Smooth muscle cell (in vitro differentiated cells): ENCODE data around the gene IGIP. TPM values are rescaled to one million over a fixed set of nuclear protein-coding genes. Genes with fewer than 3 reads are reported as not detected.

ENCODE experiments used
- DNase-seq: peaks from one replicate; lab custom pipeline; 2025; ENCODE audit not compliant: unreplicated experiment; lab: John Stamatoyannopoulos, UW
- H2AFZ ChIP-seq: fragments of 200-600 bp; sonication (generic); 2 replicates; pipeline ENCODE4 v1.6.0; 2016; ENCODE audit warnings: antibody characterized with exemption, low read depth, mild to moderate bottlenecking
- H3F3A ChIP-seq: fragments of 200-600 bp; sonication (generic); 2 replicates; pipeline ENCODE4 v1.6.0; 2017; ENCODE audit warnings: antibody characterized with exemption, low read depth
- H3K27ac ChIP-seq: fragments of 200-600 bp; sonication (generic); 2 replicates; pipeline ENCODE4 v1.5.1; 2016; ENCODE audit warnings: low read depth, mild to moderate bottlenecking
- H3K27me3 ChIP-seq: fragments of 200-600 bp; sonication (generic); 2 replicates; pipeline ENCODE4 v1.6.1; 2016; ENCODE audit warnings: low read depth, mild to moderate bottlenecking
- H3K36me3 ChIP-seq: fragments of 200-600 bp; sonication (generic); 2 replicates; pipeline ENCODE4 v1.5.1; 2016; ENCODE audit warnings: low read depth
- H3K4me1 ChIP-seq: fragments of 200-600 bp; sonication (generic); 2 replicates; pipeline ENCODE4 v1.5.1; 2016; ENCODE audit warnings: low read depth
- H3K4me2 ChIP-seq: fragments of 200-600 bp; sonication (generic); 2 replicates; pipeline ENCODE4 v1.6.0; 2016; ENCODE audit warnings: mild to moderate bottlenecking
- H3K4me3 ChIP-seq: fragments of 200-600 bp; sonication (generic); 2 replicates; pipeline ENCODE4 v1.5.1; 2016; ENCODE audit warnings: mild to moderate bottlenecking
- H3K79me2 ChIP-seq: fragments of 200-600 bp; sonication (generic); 2 replicates; pipeline ENCODE4 v1.6.0; 2016; ENCODE audit warnings: low read depth, mild to moderate bottlenecking
- H3K9ac ChIP-seq: fragments of 200-600 bp; sonication (generic); 2 replicates; pipeline ENCODE4 v1.6.0; 2016; ENCODE audit warnings: low read depth
- H3K9me3 ChIP-seq: fragments of 200-600 bp; sonication (generic); replicated peaks from 2 replicates; pipeline ENCODE4 v1.5.1; 2016; ENCODE audit warnings: low read depth
- H4K20me1 ChIP-seq: fragments of 200-600 bp; sonication (generic); 2 replicates; pipeline ENCODE4 v1.6.0; 2016; ENCODE audit warnings: low read depth
- WGBS: methylation state at CpG from one replicate; pipeline ENCODE4 v1.1.7; 2016; ENCODE audit warnings: low lambda C conversion rate; 5-methylcytosine and 5-hydroxymethylcytosine counted together
- polyA plus RNA-seq: library from polyadenylated mRNA; unstranded; fragments of >200 nt; fragmentation: Nextera tagmentation; extraction: Ambion mirVana; gene quantifications from 2 replicates; pipeline ENCODE4 v1.2.1, GENCODE V29; 2016
- total RNA-seq: library from RNA; depleted of rRNA; stranded (reverse); fragments of >200 nt; gene quantifications from 2 replicates; pipeline ENCODE4 v1.2.3, GENCODE V29; 2014
- TF ChIP-seq, protein P1 (sequence below): fragments of 200-600 bp; sonication (generic); IDR thresholded peaks from 2 replicates; pipeline ENCODE4 v1.5.1; 2017; ENCODE audit warnings: borderline replicate concordance, mild to moderate bottlenecking, antibody characterized with exemption; ENCODE audit not compliant: insufficient read depth, poor library complexity, severe bottlenecking

IGIP gene
- total and polyA plus RNA-seq, 2 experiments from 2014 or later: 0.72 to 4.3 TPM

- Histone ChIP-seq H3K4me1 (no peaks in the 10 kb centered on the region), H3K27ac (no peak overlapping the region), H3K4me3 (no peak overlapping the region), H3K79me2 (no peaks in the 10 kb centered on the region), H2AFZ (no peak overlapping the region), H3K27me3 (no peaks in the 10 kb centered on the region), H3K9me3 (no peaks in the 10 kb centered on the region), H4K20me1 (peaks cover 61% of the 10 kb centered on the region), H3K4me2 (no peak overlapping the region), H3F3A (no peaks in the 10 kb centered on the region), H3K9ac (no peak overlapping the region), H3K36me3 (no peaks in the 10 kb centered on the region)
- TF ChIP-seq, protein P1, sequence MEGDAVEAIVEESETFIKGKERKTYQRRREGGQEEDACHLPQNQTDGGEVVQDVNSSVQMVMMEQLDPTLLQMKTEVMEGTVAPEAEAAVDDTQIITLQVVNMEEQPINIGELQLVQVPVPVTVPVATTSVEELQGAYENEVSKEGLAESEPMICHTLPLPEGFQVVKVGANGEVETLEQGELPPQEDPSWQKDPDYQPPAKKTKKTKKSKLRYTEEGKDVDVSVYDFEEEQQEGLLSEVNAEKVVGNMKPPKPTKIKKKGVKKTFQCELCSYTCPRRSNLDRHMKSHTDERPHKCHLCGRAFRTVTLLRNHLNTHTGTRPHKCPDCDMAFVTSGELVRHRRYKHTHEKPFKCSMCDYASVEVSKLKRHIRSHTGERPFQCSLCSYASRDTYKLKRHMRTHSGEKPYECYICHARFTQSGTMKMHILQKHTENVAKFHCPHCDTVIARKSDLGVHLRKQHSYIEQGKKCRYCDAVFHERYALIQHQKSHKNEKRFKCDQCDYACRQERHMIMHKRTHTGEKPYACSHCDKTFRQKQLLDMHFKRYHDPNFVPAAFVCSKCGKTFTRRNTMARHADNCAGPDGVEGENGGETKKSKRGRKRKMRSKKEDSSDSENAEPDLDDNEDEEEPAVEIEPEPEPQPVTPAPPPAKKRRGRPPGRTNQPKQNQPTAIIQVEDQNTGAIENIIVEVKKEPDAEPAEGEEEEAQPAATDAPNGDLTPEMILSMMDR: no peak
- 72% methylated on average over 5 of the region's 5 CpGs for WGBS
- no peak for DNase-seq
These were observed 5.4 kb downstream of the IGIP start for GRCh38 chr5:140130949-140131733.

DNA sequence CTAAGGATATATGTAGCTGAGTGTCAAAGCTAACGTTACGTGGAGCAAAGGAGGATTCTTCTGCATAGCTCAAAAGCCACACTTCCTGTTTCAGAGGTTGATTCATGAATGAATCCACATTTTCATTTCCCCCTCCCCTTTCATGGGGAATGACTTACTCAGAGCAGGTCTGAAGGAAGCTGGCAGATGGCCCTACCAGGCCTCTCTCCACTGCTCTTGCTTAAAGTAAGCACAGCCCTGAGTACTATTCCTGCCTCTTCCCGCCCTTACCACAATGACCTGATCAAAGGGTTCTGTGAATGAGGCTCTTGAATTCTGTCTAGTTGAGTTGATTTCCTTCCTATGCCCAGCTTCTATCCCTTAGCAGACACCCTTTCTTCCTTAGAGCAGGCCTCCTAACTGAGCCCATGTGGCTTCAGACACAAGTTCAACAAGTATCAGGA is 6.3 kb downstream of the IGIP start:
- Histone ChIP-seq H2AFZ (no peak overlapping the region), H3K36me3 (no peaks in the 10 kb centered on the region), H3F3A (no peaks in the 10 kb centered on the region), H3K4me3 (no peak overlapping the region), H3K9me3 (no peaks in the 10 kb centered on the region), H3K27me3 (no peaks in the 10 kb centered on the region), H3K79me2 (no peaks in the 10 kb centered on the region), H3K4me1 (no peaks in the 10 kb centered on the region), H3K4me2 (peak overlapping the region; percentile 7), H3K9ac (no peak overlapping the region), H4K20me1 (peaks cover 58% of the 10 kb centered on the region), H3K27ac (no peak overlapping the region)
- no peak for DNase-seq
- TF ChIP-seq, protein P1: no peak
- 26% methylated on average over 3 of the region's 3 CpGs for WGBS

DNA sequence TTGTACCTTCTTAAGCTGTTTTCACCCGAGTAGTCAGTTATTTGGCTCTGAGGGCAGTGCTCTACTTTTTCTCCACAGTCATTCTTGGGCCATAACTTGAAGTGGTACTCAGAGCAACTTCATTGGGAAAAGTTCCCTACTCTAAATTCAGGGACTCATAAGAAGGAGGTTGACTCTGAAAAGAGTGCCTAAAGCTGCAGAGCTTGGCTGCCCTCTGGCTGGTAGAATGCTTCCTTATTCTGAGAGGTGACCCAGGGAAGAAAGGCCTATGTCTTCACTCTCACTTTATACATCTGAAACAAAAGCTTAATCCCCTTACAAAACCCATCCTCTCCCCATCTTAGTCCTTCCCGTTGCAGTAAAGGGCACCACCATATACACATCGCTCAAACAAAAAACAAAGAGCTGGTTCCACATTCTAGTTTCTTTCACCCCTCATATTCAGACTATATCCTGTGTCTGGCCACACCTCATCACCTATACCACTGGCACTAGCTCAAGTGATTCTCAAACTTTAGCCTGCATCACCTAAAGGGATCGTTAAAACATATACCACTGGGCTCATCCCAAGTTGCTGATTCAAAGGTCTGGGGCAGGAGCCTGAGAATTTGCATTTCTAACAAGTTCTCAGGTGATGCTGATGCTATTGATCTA is 7.9 kb downstream of the IGIP start:
- H3F3A ChIP-seq: no peaks in the 10 kb centered on the region
- H3K4me3 ChIP-seq: no peak overlapping the region
- H3K27me3 ChIP-seq: no peaks in the 10 kb centered on the region
- H4K20me1 ChIP-seq: peaks cover 58% of the 10 kb centered on the region
- TF ChIP-seq, protein P1: no peak
- H3K9ac ChIP-seq: no peak overlapping the region
- no peaks in the 10 kb centered on the region for H3K4me1 ChIP-seq
- H3K4me2 ChIP-seq: no peak overlapping the region
- no peaks in the 10 kb centered on the region for H3K79me2 ChIP-seq
- no peaks in the 10 kb centered on the region for H3K36me3 ChIP-seq
- no peak overlapping the region for H3K27ac ChIP-seq
- no peak for DNase-seq
- no peak overlapping the region for H2AFZ ChIP-seq
- WGBS: 92% methylated on average over 4 of the region's 4 CpGs
- no peaks in the 10 kb centered on the region for H3K9me3 ChIP-seq
